CD4-positive, alpha-beta T cell treated with Interleukin-4 for 1 hour (primary cell): Measurements from ENCODE around the gene GNG12.
A peak's percentile ranks its signal among the peaks of the same experiment; 100 is the strongest.
"Not testable (repeated sequence)": the region's sequence is repeated elsewhere in the genome, so short reads cannot be mapped to it uniquely, and the experiment has no call there.

ENCODE experiments used
- DNase-seq, 2 donors: peaks; one replicate each; pipeline ENCODE4 v3.0.0-alpha.2; 2020 to 2022

Gene GNG12

GRCh38 chr1:67749263-67749843, 83.9 kb downstream of the GNG12 start:
- DNase-seq = no peak

GRCh38 chr1:67748630-67749029, 84.6 kb downstream of the GNG12 start:
- no peak for DNase-seq

GRCh38 chr1:67747671-67748546, 85.4 kb downstream of the GNG12 start:
- DNase-seq = no peak

- DNase-seq = no peak
These were observed 87.2 kb downstream of the GNG12 start for GRCh38 chr1:67745875-67746698.

- DNase-seq = no peak
These were observed 90.1 kb downstream of the GNG12 start for GRCh38 chr1:67743072-67743725.

- no peak for DNase-seq
These were observed 91.5 kb downstream of the GNG12 start for GRCh38 chr1:67741736-67742135.

GRCh38 chr1:67741121-67741520, 92.1 kb downstream of the GNG12 start:
- DNase-seq = no peak

- DNase-seq = no peak
These were observed 92.7 kb downstream of the GNG12 start for GRCh38 chr1:67740543-67740942.

- no peak for DNase-seq
These were observed 93.9 kb downstream of the GNG12 start for GRCh38 chr1:67739361-67739760.

GRCh38 chr1:67738401-67738800, 94.9 kb downstream of the GNG12 start:
- DNase-seq = no peak

- no peak for DNase-seq
These were observed 95.4 kb downstream of the GNG12 start for GRCh38 chr1:67737875-67738274.

- DNase-seq = no peak
These were observed 96.5 kb downstream of the GNG12 start for GRCh38 chr1:67736750-67737149.

GRCh38 chr1:67735806-67736627, 97.2 kb downstream of the GNG12 start:
- peak; percentile 15 to 34 for DNase-seq

- no peak for DNase-seq
These were observed 98.1 kb downstream of the GNG12 start for GRCh38 chr1:67735206-67735605.

- DNase-seq = no peak
These were observed 99.0 kb downstream of the GNG12 start for GRCh38 chr1:67734323-67734690.

- DNase-seq = no peak
These were observed 99.5 kb downstream of the GNG12 start for GRCh38 chr1:67733681-67734322.

- DNase-seq = no peak
These were observed 100.5 kb downstream of the GNG12 start for GRCh38 chr1:67732750-67733151.

GRCh38 chr1:67731322-67731721, 101.9 kb downstream of the GNG12 start:
- no peak for DNase-seq

- DNase-seq = not testable (repeated sequence)
These were observed 103.0 kb downstream of the GNG12 start for GRCh38 chr1:67730312-67730711.

- DNase-seq = no peak
These were observed 103.4 kb downstream of the GNG12 start for GRCh38 chr1:67729872-67730271.

GRCh38 chr1:67726224-67726623, 107.0 kb downstream of the GNG12 start:
- no peak for DNase-seq
